GM23338 (cell line): ENCODE results near the gene KLHL18. TPM values are rescaled to one million over a fixed set of nuclear protein-coding genes. Genes with fewer than 3 reads are reported as not detected.

ENCODE experiments used
- ATAC-seq: fragments of 200-7000 bp; cut with Tn5 transposase; 3 replicates; pipeline ENCODE4 v1.9.1; 2020
- DNase-seq: peaks from one replicate; pipeline ENCODE4 v3.0.0-alpha.2; 2015; ENCODE audit warnings: low spot score
- H2AFZ ChIP-seq: fragments of 200-600 bp; sonication (generic); 2 replicates; pipeline ENCODE4 v1.8.0; 2016; ENCODE audit warnings: antibody characterized with exemption, mild to moderate bottlenecking, moderate library complexity
- H3F3A ChIP-seq: fragments of 200-600 bp; sonication (generic); replicated peaks from 2 replicates; pipeline ENCODE4 v1.8.0; 2017; ENCODE audit warnings: antibody characterized with exemption, mixed run types, low read depth
- H3K27ac ChIP-seq: fragments of 200-600 bp; sonication (generic); 2 replicates; pipeline ENCODE4 v1.6.1; 2016; ENCODE audit warnings: low read depth
- H3K27me3 ChIP-seq: fragments of 200-600 bp; sonication (generic); 2 replicates; pipeline ENCODE4 v1.8.0; 2016; ENCODE audit warnings: mild to moderate bottlenecking, mixed run types, moderate library complexity; ENCODE audit not compliant: insufficient read depth
- H3K36me3 ChIP-seq: fragments of 200-600 bp; sonication (generic); 2 replicates; pipeline ENCODE4 v1.8.0; 2016; ENCODE audit warnings: mild to moderate bottlenecking; ENCODE audit not compliant: insufficient read depth
- H3K4me1 ChIP-seq: fragments of 200-600 bp; sonication (generic); 2 replicates; pipeline ENCODE4 v1.8.0; 2016; ENCODE audit warnings: mild to moderate bottlenecking, moderate library complexity; ENCODE audit not compliant: insufficient read depth
- H3K4me2 ChIP-seq: fragments of 200-600 bp; sonication (generic); 2 replicates; pipeline ENCODE4 v1.7.1; 2017; ENCODE audit warnings: mixed run types
- H3K4me3 ChIP-seq: fragments of 200-600 bp; sonication (generic); 2 replicates; pipeline ENCODE4 v1.6.1; 2016; ENCODE audit warnings: mixed run types
- H3K79me2 ChIP-seq: fragments of 200-600 bp; sonication (generic); replicated peaks from 2 replicates; pipeline ENCODE4 v1.8.0; 2017; ENCODE audit warnings: mild to moderate bottlenecking; ENCODE audit not compliant: insufficient read depth
- H3K9me2 ChIP-seq: fragments of 200-600 bp; sonication (generic); 2 replicates; pipeline ENCODE4 v1.8.0; 2017; ENCODE audit not compliant: insufficient read depth
- H4K20me1 ChIP-seq: fragments of 200-600 bp; sonication (generic); replicated peaks from 2 replicates; pipeline ENCODE4 v1.8.0; 2017; ENCODE audit warnings: mild to moderate bottlenecking; ENCODE audit not compliant: insufficient read depth
- H3K27ac Mint-ChIP-seq: 2 replicates; pipeline ENCODE4 v1.8.0; 2020; ENCODE audit warnings: inconsistent platforms, mild to moderate bottlenecking, moderate library complexity, mixed read lengths
- H3K27me3 Mint-ChIP-seq: 3 replicates; pipeline ENCODE4 v1.8.0; 2022; ENCODE audit warnings: low read depth, mild to moderate bottlenecking, moderate library complexity, mixed read lengths, inconsistent platforms; ENCODE audit not compliant: insufficient read depth, poor library complexity
- H3K36me3 Mint-ChIP-seq: 3 replicates; pipeline ENCODE4 v1.8.0; 2021; ENCODE audit warnings: low read depth, mild to moderate bottlenecking, inconsistent platforms, moderate library complexity, mixed read lengths
- H3K4me1 Mint-ChIP-seq: 3 replicates; pipeline ENCODE4 v1.8.0; 2020; ENCODE audit warnings: mild to moderate bottlenecking, inconsistent platforms, mixed read lengths
- H3K4me3 Mint-ChIP-seq: 3 replicates; pipeline ENCODE4 v1.8.0; 2021; ENCODE audit warnings: moderate library complexity, mild to moderate bottlenecking, inconsistent platforms, mixed read lengths
- H3K9me3 Mint-ChIP-seq: 3 replicates; pipeline ENCODE4 v1.8.0; 2020; ENCODE audit warnings: moderate library complexity, mild to moderate bottlenecking, inconsistent platforms, mixed read lengths
- ETS1 ChIP-seq: IDR thresholded peaks from 2 replicates; pipeline ENCODE4 v1.6.1; 2016; ENCODE audit warnings: antibody characterized with exemption
- EZH2 ChIP-seq: fragments of 200-600 bp; sonication (generic); IDR thresholded peaks from one replicate; pipeline ENCODE4 v1.8.0; 2017; ENCODE audit warnings: antibody characterized with exemption, mild to moderate bottlenecking, low read depth; ENCODE audit not compliant: unreplicated experiment
- EZH2phosphoT487 ChIP-seq: fragments of 200-600 bp; sonication (generic); IDR thresholded peaks from one replicate; pipeline ENCODE4 v1.8.1; 2018; ENCODE audit warnings: antibody characterized with exemption; ENCODE audit not compliant: unreplicated experiment
- POLR2AphosphoS5 ChIP-seq: IDR thresholded peaks from 2 replicates; pipeline ENCODE4 v1.6.1; 2016; ENCODE audit warnings: antibody characterized with exemption, low read depth
- ZNF331 ChIP-seq: fragments of 250-450 bp; sonication (Bioruptor Pico); IDR thresholded peaks from 2 replicates; pipeline ENCODE4 v1.5.0; 2020; ENCODE audit warnings: low read depth, mild to moderate bottlenecking, moderate library complexity
- polyA plus RNA-seq: library from polyadenylated mRNA; unstranded; fragments of >200 nt; fragmentation: Nextera tagmentation; extraction: Ambion mirVana; gene quantifications from 2 replicates; pipeline ENCODE4 v1.2.1, GENCODE V29; 2016
- total RNA-seq: library from RNA; depleted of rRNA; stranded (reverse); fragments of >200 nt; shearing (Covaris generic); gene quantifications from 2 replicates; pipeline ENCODE4 v1.2.3, GENCODE V29; 2014
- TF ChIP-seq, protein P1 (sequence below): IDR thresholded peaks from one replicate; pipeline ENCODE4 v1.6.1; 2018; ENCODE audit warnings: antibody characterized with exemption; ENCODE audit not compliant: unreplicated experiment
- TF ChIP-seq, protein P2 (sequence below): fragments of 250-450 bp; sonication (Bioruptor Pico); IDR thresholded peaks from 2 replicates; pipeline ENCODE4 v1.5.0; 2020; ENCODE audit warnings: mild to moderate bottlenecking, moderate library complexity

The KLHL18 gene
- total and polyA plus RNA-seq, 2 experiments from 2014 or later, result 11.3 to 18.1 TPM

DNA sequence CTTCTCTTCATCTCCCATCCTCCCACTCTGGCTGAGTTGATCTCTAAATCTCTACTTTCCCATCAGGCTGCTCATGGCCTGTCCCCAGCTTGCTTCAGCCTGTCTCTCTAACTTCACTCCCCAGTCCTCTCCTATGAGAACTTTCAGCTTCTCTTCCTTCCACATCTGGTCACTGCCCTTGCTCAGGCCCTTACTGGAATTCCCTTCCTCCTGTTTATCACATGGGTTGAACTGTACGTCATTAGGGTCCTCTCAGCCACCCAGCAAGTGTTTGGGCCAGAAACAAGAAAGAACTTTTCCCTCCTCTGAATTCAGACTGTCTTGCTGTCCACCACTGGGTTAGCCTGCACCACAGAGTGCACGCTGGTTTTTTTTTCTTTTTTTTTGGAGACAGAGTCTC, 103.1 kb downstream of the KLHL18 start:
- H2AFZ ChIP-seq, result no peak overlapping the region
- DNase-seq (no peak), ATAC-seq (no peak)
- peaks cover 8% of the 10 kb centered on the region for H3K36me3 Mint-ChIP-seq
- peaks cover 87% of the 10 kb centered on the region for H3K79me2 ChIP-seq
- H3K9me3 Mint-ChIP-seq, result no peaks in the 10 kb centered on the region
- peaks cover 9% of the 10 kb centered on the region for H3K27me3 Mint-ChIP-seq
- H3K4me1 ChIP-seq, result no peaks in the 10 kb centered on the region
- peaks cover 40% of the 10 kb centered on the region for H4K20me1 ChIP-seq
- TF ChIP-seq, protein P1, sequence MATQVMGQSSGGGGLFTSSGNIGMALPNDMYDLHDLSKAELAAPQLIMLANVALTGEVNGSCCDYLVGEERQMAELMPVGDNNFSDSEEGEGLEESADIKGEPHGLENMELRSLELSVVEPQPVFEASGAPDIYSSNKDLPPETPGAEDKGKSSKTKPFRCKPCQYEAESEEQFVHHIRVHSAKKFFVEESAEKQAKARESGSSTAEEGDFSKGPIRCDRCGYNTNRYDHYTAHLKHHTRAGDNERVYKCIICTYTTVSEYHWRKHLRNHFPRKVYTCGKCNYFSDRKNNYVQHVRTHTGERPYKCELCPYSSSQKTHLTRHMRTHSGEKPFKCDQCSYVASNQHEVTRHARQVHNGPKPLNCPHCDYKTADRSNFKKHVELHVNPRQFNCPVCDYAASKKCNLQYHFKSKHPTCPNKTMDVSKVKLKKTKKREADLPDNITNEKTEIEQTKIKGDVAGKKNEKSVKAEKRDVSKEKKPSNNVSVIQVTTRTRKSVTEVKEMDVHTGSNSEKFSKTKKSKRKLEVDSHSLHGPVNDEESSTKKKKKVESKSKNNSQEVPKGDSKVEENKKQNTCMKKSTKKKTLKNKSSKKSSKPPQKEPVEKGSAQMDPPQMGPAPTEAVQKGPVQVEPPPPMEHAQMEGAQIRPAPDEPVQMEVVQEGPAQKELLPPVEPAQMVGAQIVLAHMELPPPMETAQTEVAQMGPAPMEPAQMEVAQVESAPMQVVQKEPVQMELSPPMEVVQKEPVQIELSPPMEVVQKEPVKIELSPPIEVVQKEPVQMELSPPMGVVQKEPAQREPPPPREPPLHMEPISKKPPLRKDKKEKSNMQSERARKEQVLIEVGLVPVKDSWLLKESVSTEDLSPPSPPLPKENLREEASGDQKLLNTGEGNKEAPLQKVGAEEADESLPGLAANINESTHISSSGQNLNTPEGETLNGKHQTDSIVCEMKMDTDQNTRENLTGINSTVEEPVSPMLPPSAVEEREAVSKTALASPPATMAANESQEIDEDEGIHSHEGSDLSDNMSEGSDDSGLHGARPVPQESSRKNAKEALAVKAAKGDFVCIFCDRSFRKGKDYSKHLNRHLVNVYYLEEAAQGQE, result no peak
- no peak for TF ChIP-seq ETS1
- TF ChIP-seq, protein P2, sequence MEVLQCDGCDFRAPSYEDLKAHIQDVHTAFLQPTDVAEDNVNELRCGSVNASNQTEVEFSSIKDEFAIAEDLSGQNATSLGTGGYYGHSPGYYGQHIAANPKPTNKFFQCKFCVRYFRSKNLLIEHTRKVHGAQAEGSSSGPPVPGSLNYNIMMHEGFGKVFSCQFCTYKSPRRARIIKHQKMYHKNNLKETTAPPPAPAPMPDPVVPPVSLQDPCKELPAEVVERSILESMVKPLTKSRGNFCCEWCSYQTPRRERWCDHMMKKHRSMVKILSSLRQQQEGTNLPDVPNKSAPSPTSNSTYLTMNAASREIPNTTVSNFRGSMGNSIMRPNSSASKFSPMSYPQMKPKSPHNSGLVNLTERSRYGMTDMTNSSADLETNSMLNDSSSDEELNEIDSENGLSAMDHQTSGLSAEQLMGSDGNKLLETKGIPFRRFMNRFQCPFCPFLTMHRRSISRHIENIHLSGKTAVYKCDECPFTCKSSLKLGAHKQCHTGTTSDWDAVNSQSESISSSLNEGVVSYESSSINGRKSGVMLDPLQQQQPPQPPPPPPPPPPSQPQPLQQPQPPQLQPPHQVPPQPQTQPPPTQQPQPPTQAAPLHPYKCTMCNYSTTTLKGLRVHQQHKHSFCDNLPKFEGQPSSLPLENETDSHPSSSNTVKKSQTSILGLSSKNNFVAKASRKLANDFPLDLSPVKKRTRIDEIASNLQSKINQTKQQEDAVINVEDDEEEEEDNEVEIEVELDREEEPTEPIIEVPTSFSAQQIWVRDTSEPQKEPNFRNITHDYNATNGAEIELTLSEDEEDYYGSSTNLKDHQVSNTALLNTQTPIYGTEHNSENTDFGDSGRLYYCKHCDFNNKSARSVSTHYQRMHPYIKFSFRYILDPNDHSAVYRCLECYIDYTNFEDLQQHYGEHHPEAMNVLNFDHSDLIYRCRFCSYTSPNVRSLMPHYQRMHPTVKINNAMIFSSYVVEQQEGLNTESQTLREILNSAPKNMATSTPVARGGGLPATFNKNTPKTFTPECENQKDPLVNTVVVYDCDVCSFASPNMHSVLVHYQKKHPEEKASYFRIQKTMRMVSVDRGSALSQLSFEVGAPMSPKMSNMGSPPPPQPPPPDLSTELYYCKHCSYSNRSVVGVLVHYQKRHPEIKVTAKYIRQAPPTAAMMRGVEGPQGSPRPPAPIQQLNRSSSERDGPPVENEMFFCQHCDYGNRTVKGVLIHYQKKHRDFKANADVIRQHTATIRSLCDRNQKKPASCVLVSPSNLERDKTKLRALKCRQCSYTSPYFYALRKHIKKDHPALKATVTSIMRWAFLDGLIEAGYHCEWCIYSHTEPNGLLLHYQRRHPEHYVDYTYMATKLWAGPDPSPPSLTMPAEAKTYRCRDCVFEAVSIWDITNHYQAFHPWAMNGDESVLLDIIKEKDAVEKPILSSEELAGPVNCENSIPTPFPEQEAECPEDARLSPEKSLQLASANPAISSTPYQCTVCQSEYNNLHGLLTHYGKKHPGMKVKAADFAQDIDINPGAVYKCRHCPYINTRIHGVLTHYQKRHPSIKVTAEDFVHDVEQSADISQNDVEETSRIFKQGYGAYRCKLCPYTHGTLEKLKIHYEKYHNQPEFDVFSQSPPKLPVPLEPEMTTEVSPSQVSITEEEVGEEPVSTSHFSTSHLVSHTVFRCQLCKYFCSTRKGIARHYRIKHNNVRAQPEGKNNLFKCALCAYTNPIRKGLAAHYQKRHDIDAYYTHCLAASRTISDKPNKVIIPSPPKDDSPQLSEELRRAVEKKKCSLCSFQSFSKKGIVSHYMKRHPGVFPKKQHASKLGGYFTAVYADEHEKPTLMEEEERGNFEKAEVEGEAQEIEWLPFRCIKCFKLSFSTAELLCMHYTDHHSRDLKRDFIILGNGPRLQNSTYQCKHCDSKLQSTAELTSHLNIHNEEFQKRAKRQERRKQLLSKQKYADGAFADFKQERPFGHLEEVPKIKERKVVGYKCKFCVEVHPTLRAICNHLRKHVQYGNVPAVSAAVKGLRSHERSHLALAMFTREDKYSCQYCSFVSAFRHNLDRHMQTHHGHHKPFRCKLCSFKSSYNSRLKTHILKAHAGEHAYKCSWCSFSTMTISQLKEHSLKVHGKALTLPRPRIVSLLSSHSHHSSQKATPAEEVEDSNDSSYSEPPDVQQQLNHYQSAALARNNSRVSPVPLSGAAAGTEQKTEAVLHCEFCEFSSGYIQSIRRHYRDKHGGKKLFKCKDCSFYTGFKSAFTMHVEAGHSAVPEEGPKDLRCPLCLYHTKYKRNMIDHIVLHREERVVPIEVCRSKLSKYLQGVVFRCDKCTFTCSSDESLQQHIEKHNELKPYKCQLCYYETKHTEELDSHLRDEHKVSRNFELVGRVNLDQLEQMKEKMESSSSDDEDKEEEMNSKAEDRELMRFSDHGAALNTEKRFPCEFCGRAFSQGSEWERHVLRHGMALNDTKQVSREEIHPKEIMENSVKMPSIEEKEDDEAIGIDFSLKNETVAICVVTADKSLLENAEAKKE (CRISPR knock-in tag), result no peak
- no peak for TF ChIP-seq ZNF331 (CRISPR knock-in tag)
- TF ChIP-seq EZH2, result no peak
- TF ChIP-seq POLR2AphosphoS5, result no peak
- no peak for TF ChIP-seq EZH2phosphoT487
- no peaks in the 10 kb centered on the region for H3K36me3 ChIP-seq
- H3F3A ChIP-seq, result peaks cover 8% of the 10 kb centered on the region; the same call in 1 of the 2 replicates
- H3K27me3 ChIP-seq, result no peaks in the 10 kb centered on the region
- no peak overlapping the region for H3K4me3 Mint-ChIP-seq
- H3K9me2 ChIP-seq, result no peaks in the 10 kb centered on the region
- no peak overlapping the region for H3K27ac ChIP-seq
- H3K27ac Mint-ChIP-seq, result no peak overlapping the region
- H3K4me2 ChIP-seq, result no peak overlapping the region
- H3K4me1 Mint-ChIP-seq, result peaks cover 13% of the 10 kb centered on the region
- H3K4me3 ChIP-seq, result no peak overlapping the region
